GM12878 (cell line): Measurements from ENCODE around the gene GBA3.

Source experiments
- MXI1 ChIP-seq: fragments of 150-350 bp; IDR thresholded peaks from 2 replicates; pipeline ENCODE4 v1.6.1; 2011; ENCODE audit warnings: low read depth, mild to moderate bottlenecking, inconsistent platforms, low read length, improper control_type of control experiment
- TBL1XR1 ChIP-seq: IDR thresholded peaks from 2 replicates; pipeline ENCODE4 v1.6.1; 2012; ENCODE audit warnings: low read depth, low read length, improper control_type of control experiment
- TF ChIP-seq, protein P1 (sequence below), 3 experiments: IDR thresholded peaks in 2 of 3; conservative IDR thresholded peaks in 1 of 3; 2 replicates each; pipeline ENCODE4 v1.5.1; 2011; ENCODE audit warnings: low read depth in 3 of 3, low read length in 3 of 3, mild to moderate bottlenecking in 3 of 3, control low read depth in 2 of 3, moderate library complexity in 2 of 3, inconsistent platforms in 1 of 3, mixed read lengths in 1 of 3; ENCODE audit not compliant: control insufficient read depth in 2 of 3, insufficient read depth in 1 of 3; ENCODE audit errors: extremely low read depth in 1 of 3
- TF ChIP-seq, protein P2 (sequence below): fragments of 450-650 bp; formaldehyde crosslinking; IDR thresholded peaks from 2 replicates; pipeline ENCODE4 v1.4.0; 2022; ENCODE audit warnings: mild to moderate bottlenecking, moderate library complexity

DNA sequence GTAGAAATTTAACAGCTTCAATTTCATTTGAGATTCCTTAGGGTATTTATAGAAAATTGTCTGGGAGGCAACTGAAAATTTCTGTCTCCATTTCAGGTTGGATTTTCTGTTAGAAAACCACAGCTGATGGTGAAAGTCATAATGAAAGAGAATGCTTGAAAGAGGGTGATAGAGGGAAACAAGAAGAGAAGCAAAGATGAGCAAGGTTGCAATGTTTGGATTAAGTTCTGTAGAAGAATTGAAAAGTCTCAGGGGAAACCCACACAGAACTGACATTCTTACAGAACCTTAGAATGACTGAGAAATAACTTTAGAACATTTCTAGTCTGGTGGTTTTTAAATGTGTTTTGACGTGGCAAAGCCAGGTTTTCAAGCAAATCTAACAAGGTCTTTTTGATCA lies 14.7 kb downstream of the GBA3 start:
- TF ChIP-seq, protein P1, sequence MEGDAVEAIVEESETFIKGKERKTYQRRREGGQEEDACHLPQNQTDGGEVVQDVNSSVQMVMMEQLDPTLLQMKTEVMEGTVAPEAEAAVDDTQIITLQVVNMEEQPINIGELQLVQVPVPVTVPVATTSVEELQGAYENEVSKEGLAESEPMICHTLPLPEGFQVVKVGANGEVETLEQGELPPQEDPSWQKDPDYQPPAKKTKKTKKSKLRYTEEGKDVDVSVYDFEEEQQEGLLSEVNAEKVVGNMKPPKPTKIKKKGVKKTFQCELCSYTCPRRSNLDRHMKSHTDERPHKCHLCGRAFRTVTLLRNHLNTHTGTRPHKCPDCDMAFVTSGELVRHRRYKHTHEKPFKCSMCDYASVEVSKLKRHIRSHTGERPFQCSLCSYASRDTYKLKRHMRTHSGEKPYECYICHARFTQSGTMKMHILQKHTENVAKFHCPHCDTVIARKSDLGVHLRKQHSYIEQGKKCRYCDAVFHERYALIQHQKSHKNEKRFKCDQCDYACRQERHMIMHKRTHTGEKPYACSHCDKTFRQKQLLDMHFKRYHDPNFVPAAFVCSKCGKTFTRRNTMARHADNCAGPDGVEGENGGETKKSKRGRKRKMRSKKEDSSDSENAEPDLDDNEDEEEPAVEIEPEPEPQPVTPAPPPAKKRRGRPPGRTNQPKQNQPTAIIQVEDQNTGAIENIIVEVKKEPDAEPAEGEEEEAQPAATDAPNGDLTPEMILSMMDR (IDR thresholded peaks at IDR 0.05 in 2 of 3, conservative IDR thresholded peaks at IDR 0.05 in 1 of 3; ENCODE audit: control insufficient read depth in 2 of 3, extremely low read depth in 1 of 3, insufficient read depth in 1 of 3, low read depth in 3 of 3, low read length in 3 of 3) = no peak
- TF ChIP-seq MXI1 (no peak), TBL1XR1 (no peak)
- TF ChIP-seq, protein P2, sequence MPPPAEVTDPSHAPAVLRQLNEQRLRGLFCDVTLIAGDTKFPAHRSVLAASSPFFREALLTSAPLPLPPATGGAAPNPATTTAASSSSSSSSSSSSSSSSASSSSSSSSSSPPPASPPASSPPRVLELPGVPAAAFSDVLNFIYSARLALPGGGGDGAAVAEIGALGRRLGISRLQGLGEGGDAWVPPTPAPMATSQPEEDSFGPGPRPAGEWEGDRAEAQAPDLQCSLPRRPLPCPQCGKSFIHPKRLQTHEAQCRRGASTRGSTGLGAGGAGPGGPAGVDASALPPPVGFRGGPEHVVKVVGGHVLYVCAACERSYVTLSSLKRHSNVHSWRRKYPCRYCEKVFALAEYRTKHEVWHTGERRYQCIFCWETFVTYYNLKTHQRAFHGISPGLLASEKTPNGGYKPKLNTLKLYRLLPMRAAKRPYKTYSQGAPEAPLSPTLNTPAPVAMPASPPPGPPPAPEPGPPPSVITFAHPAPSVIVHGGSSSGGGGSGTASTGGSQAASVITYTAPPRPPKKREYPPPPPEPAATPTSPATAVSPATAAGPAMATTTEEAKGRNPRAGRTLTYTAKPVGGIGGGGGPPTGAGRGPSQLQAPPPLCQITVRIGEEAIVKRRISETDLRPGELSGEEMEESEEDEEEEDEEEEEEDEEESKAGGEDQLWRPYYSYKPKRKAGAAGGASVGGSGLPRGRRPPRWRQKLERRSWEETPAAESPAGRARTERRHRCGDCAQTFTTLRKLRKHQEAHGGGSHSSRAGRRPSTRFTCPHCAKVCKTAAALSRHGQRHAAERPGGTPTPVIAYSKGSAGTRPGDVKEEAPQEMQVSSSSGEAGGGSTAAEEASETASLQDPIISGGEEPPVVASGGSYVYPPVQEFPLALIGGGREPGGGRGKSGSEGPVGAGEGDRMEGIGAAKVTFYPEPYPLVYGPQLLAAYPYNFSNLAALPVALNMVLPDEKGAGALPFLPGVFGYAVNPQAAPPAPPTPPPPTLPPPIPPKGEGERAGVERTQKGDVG (CRISPR knock-in tag) = no peak
